ENCODE data around the gene LHFPL5. TPM values are rescaled to one million over a fixed set of nuclear protein-coding genes. Genes with fewer than 3 reads are reported as not detected.

LHFPL5 gene
- total RNA-seq, 1 donor from 2014 or later, result 0.12 TPM

- no peak overlapping the region for H3K4me3 ChIP-seq (ENCODE audit: low read depth, low read length)
- no peak for TF ChIP-seq CTCF (conservative IDR thresholded peaks at IDR 0.05; ENCODE audit: low read depth, low read length)
- DNase-seq (ENCODE audit: low read depth), result no peak
These were observed 23.9 kb upstream of the LHFPL5 start for GRCh38 chr6:35781290-35781689.

- no peak for TF ChIP-seq CTCF (conservative IDR thresholded peaks at IDR 0.05; ENCODE audit: low read depth, low read length)
- H3K4me3 ChIP-seq (ENCODE audit: low read depth, low read length), result no peak overlapping the region
- no peak for DNase-seq (ENCODE audit: low read depth)
These were observed 22.7 kb upstream of the LHFPL5 start for GRCh38 chr6:35782424-35782823.

- no peak for TF ChIP-seq CTCF (conservative IDR thresholded peaks at IDR 0.05; ENCODE audit: low read depth, low read length)
- H3K4me3 ChIP-seq (ENCODE audit: low read depth, low read length), result no peak overlapping the region
- DNase-seq (ENCODE audit: low read depth), result no peak
These were observed 21.0 kb upstream of the LHFPL5 start for GRCh38 chr6:35784200-35784599.

- H3K4me3 ChIP-seq (ENCODE audit: low read depth, low read length), result no peak overlapping the region
- no peak for DNase-seq (ENCODE audit: low read depth)
- TF ChIP-seq CTCF (conservative IDR thresholded peaks at IDR 0.05; ENCODE audit: low read depth, low read length), result no peak
These were observed 18.9 kb upstream of the LHFPL5 start for GRCh38 chr6:35786272-35786671.

GRCh38 chr6:35786810-35787209 is 18.3 kb upstream of the LHFPL5 start:
- DNase-seq (ENCODE audit: low read depth), result no peak
- TF ChIP-seq CTCF (conservative IDR thresholded peaks at IDR 0.05; ENCODE audit: low read depth, low read length), result no peak
- H3K4me3 ChIP-seq (ENCODE audit: low read depth, low read length), result peak overlapping the region; percentile 23

GRCh38 chr6:35787266-35788218 is 17.6 kb upstream of the LHFPL5 start:
- peak overlapping the region; percentile 23 for H3K4me3 ChIP-seq (ENCODE audit: low read depth, low read length)
- no peak for DNase-seq (ENCODE audit: low read depth)
- no peak for TF ChIP-seq CTCF (conservative IDR thresholded peaks at IDR 0.05; ENCODE audit: low read depth, low read length)

All from epithelial cell of proximal tubule (primary cell).